ENCODE data around the gene EEF2. TPM values are rescaled to one million over a fixed set of nuclear protein-coding genes. Genes with fewer than 3 reads are reported as not detected.
"Not testable (repeated sequence)": the region's sequence is repeated elsewhere in the genome, so short reads cannot be mapped to it uniquely, and the experiment has no call there.

The EEF2 gene
- total RNA-seq, 4 donors from 2014 or later, result 1,210 to 2,054 (median 1,565) TPM

- Histone ChIP-seq H3K4me1 (no peaks in the 10 kb centered on the region), H3K4me3 (no peak overlapping the region), H3K36me3 (no peaks in the 10 kb centered on the region), H3K9me3 (no peaks in the 10 kb centered on the region), H3K27me3 (peaks cover 0 to under 1% (median 0%) of the 10 kb centered on the region in 4 donors), H3K27ac (no peak overlapping the region)
- no peak for DNase-seq
- TF ChIP-seq CTCF (IDR thresholded peaks at IDR 0.05), result no peak
- TF ChIP-seq POLR2A (IDR thresholded peaks at IDR 0.05), result no peak
- intact Hi-C loops (cut with DNase I), result no loop called here
- 56 to 73% methylated on average over 8 of the region's 8 CpGs for WGBS, 2 donors
These were observed 42.4 kb downstream of the EEF2 start for GRCh38 chr19:3942790-3943409.

GRCh38 chr19:3938300-3938950 lies 46.8 kb downstream of the EEF2 start:
- WGBS, 2 donors, result 83 to 87% methylated on average over 13 to 20 of the region's 22 CpGs
- H3K27ac ChIP-seq; H3K9me3 ChIP-seq; H3K4me3 ChIP-seq; H3K4me1 ChIP-seq; intact Hi-C loops (cut with DNase I); H3K36me3 ChIP-seq; DNase-seq: not testable (repeated sequence)
- H3K27me3 ChIP-seq, result peaks cover 0 to 39% (median 4%) of the 10 kb centered on the region in 4 donors

- TF ChIP-seq POLR2A (IDR thresholded peaks at IDR 0.05), result no peak
- 64 to 73% methylated on average over 3 to 8 of the region's 29 CpGs for WGBS, 2 donors
- Histone ChIP-seq H3K36me3 (no peaks in the 10 kb centered on the region), H3K4me1 (peaks cover 0 to 9% (median 4%) of the 10 kb centered on the region in 3 donors), H3K27ac (no peak overlapping the region), H3K4me3 (no peak overlapping the region), H3K9me3 (no peaks in the 10 kb centered on the region), H3K27me3 (peaks cover 0 to 56% (median 7%) of the 10 kb centered on the region in 4 donors)
- intact Hi-C loops (cut with DNase I), result no loop called here
- DNase-seq, result no peak
These were observed 48.5 kb downstream of the EEF2 start for GRCh38 chr19:3936506-3937442.

GRCh38 chr19:3932931-3933810 lies 52.1 kb downstream of the EEF2 start, which contains the start of gene NMRK2:
Gene NMRK2, plus strand, starts transcription at chr19:3933069. Its CDS starts 603 bp downstream, at chr19:3933672.
- peaks cover 0 to 63% (median 7%) of the 10 kb centered on the region in 4 donors for H3K27me3 ChIP-seq
- DNase-seq, result no peak
- TF ChIP-seq CTCF (IDR thresholded peaks at IDR 0.05) (no peak), POLR2A (IDR thresholded peaks at IDR 0.05) (no peak)
- H3K4me1 ChIP-seq, result peaks cover 0 to 9% (median 4%) of the 10 kb centered on the region in 3 donors
- no peaks in the 10 kb centered on the region for H3K36me3 ChIP-seq
- no peak within 1 kb of the TSS for H3K4me3 ChIP-seq
- no peaks in the 10 kb centered on the region for H3K9me3 ChIP-seq
- no peak within 1 kb of the TSS for H3K27ac ChIP-seq
- intact Hi-C loops (cut with DNase I), result no loop called here
- 1 to 3% methylated on average over 12 to 18 of the region's 51 CpGs for WGBS, 2 donors

GRCh38 chr19:3931041-3931440 lies 54.2 kb downstream of the EEF2 start:
- H3K9me3 ChIP-seq, result no peaks in the 10 kb centered on the region
- no peak for TF ChIP-seq POLR2A (IDR thresholded peaks at IDR 0.05)
- no peak for TF ChIP-seq CTCF (IDR thresholded peaks at IDR 0.05)
- H3K4me1 ChIP-seq, result peaks cover 0 to 9% (median 4%) of the 10 kb centered on the region in 3 donors
- no peak overlapping the region for H3K27ac ChIP-seq
- no peaks in the 10 kb centered on the region for H3K36me3 ChIP-seq
- intact Hi-C loops (cut with DNase I), result no loop called here
- 67 to 100% methylated on average over 1 of the region's 8 CpGs for WGBS, 2 donors
- no peak overlapping the region for H3K4me3 ChIP-seq
- DNase-seq, result no peak
- peaks cover 0 to 50% (median 7%) of the 10 kb centered on the region in 4 donors for H3K27me3 ChIP-seq

Small RNAs within 50 kb of the gene (small RNA-seq; reads per million reads assigned to genes)
- 11.5 to 33.7 (median 24.1) reads per million in 4 donors for gene SNORD37

Other genes starting within 250 kb of the EEF2 start
- gene APBA3, start 223.8 kb downstream of the EEF2 start, total RNA-seq, result 10 to 100 TPM; 12.9 to 26.5 (median 22.7) TPM
- 10 to 100 TPM; 50.2 to 79.9 (median 60.9) TPM for gene MRPL54, start 222.8 kb downstream of the EEF2 start, total RNA-seq
- not detected for gene RAX2, start 213.2 kb downstream of the EEF2 start, total RNA-seq
- gene MATK, start 199.1 kb downstream of the EEF2 start, total RNA-seq, result 1 to 10 TPM in 3 of 4 donors, not detected in 1; 1.1 to 4.4 (median 2.1) TPM
- gene ZFR2, start 116.4 kb downstream of the EEF2 start, total RNA-seq, result not detected
- gene ATCAY, start 104.8 kb downstream of the EEF2 start, total RNA-seq, result not detected
- gene NMRK2, start 52.4 kb downstream of the EEF2 start, total RNA-seq, result not detected
- 10 to 100 TPM; 38.2 to 60.4 (median 45.9) TPM for gene DAPK3, start 14.4 kb downstream of the EEF2 start, total RNA-seq
- gene PIAS4, start 22.3 kb upstream of the EEF2 start, total RNA-seq, result 10 to 100 TPM; 11.4 to 15.1 (median 13.0) TPM
- gene ZBTB7A, start 81.4 kb upstream of the EEF2 start, total RNA-seq, result 100 to 1,000 TPM in 1 of 4 donors, 10 to 100 TPM in 3; 60.5 to 187 (median 81.2) TPM
- gene MAP2K2, start 138.7 kb upstream of the EEF2 start, total RNA-seq, result 100 to 1,000 TPM in 1 of 4 donors, 10 to 100 TPM in 3; 76.9 to 128 (median 93.8) TPM
- not detected for gene CREB3L3, start 168.2 kb upstream of the EEF2 start, total RNA-seq
- 10 to 100 TPM in 3 of 4 donors, 1 to 10 TPM in 1; 9.0 to 23.3 (median 18.3) TPM for gene SIRT6, start 197.1 kb upstream of the EEF2 start, total RNA-seq
- gene ANKRD24, start 197.2 kb upstream of the EEF2 start, total RNA-seq, result 1 to 10 TPM in 1 of 4 donors, under 1 TPM in 3; 0.04 to 2.0 (median 0.44) TPM
- gene EBI3, start 244.1 kb upstream of the EEF2 start, total RNA-seq, result 1 to 10 TPM in 1 of 4 donors, under 1 TPM in 3; 0.27 to 5.0 (median 0.44) TPM